IMR-90 (cell line): ENCODE results near the gene SYNPR. TPM values are rescaled to one million over a fixed set of nuclear protein-coding genes. Genes with fewer than 3 reads are reported as not detected.

Experiments used
- ATAC-seq: fragments of 200-7000 bp; cut with Tn5 transposase; 2 replicates; pipeline ENCODE4 v1.9.1; 2020; ENCODE audit warnings: low read depth, mild to moderate bottlenecking, moderate library complexity
- BruUV-seq: library from RNA; stranded (reverse); fragments of 400-500 nt; replicated peaks from 2 replicates; lab custom pipeline; 2021; lab: Mats Ljungman, UMichigan
- CTCF ChIA-PET: fragments of 300-600 bp; formaldehyde crosslinking; extraction: SDS; loops from one replicate; lab custom pipeline; 2021; ENCODE audit warnings: antibody characterized with exemption; lab: Yijun Ruan, JAX
- POLR2A ChIA-PET: fragments of 300-600 bp; sonication (Branson Sonifier 250); formaldehyde crosslinking; loops from one replicate; lab custom pipeline; 2022; ENCODE audit warnings: antibody characterized with exemption; ENCODE audit not compliant: unreplicated experiment; lab: Charles Lee
- DNase-seq: peaks from one replicate; pipeline ENCODE4 v3.0.0; 2013
- H2AFZ ChIP-seq: replicated peaks from 2 replicates; pipeline ENCODE3; 2013; ENCODE audit warnings: low read length, mild to moderate bottlenecking; ENCODE audit not compliant: poor library complexity
- H2AK5ac ChIP-seq: 2 replicates; pipeline ENCODE4 v1.6.1; 2013; ENCODE audit warnings: low read depth, low read length, inconsistent platforms
- H2AK9ac ChIP-seq: replicated peaks from 2 replicates; pipeline ENCODE3; 2013; ENCODE audit warnings: mild to moderate bottlenecking, low read depth, low read length, moderate library complexity; ENCODE audit not compliant: poor library complexity
- H2BK120ac ChIP-seq: 2 replicates; pipeline ENCODE4 v1.6.1; 2013; ENCODE audit warnings: low read depth, low read length, inconsistent platforms
- H2BK15ac ChIP-seq: 3 replicates; pipeline ENCODE4 v1.6.1; 2013; ENCODE audit warnings: low read depth, low read length, inconsistent platforms
- H2BK20ac ChIP-seq: 2 replicates; pipeline ENCODE4 v1.6.1; 2013; ENCODE audit warnings: low read depth, mild to moderate bottlenecking, inconsistent platforms, low read length, moderate library complexity
- H2BK5ac ChIP-seq: 2 replicates; pipeline ENCODE4 v1.6.1; 2013; ENCODE audit warnings: mild to moderate bottlenecking, low read depth, low read length, inconsistent platforms; ENCODE audit not compliant: poor library complexity, severe bottlenecking
- H3K14ac ChIP-seq: replicated peaks from 2 replicates; pipeline ENCODE4 v1.6.1; 2013; ENCODE audit warnings: low read depth, low read length, inconsistent platforms
- H3K18ac ChIP-seq: 2 replicates; pipeline ENCODE4 v1.6.1; 2013; ENCODE audit warnings: low read depth, low read length, control low read depth
- H3K23ac ChIP-seq: 2 replicates; pipeline ENCODE4 v1.6.1; 2013; ENCODE audit warnings: low read depth, low read length, inconsistent platforms
- H3K27ac ChIP-seq: 2 replicates; pipeline ENCODE4 v1.5.1; 2013; ENCODE audit warnings: mild to moderate bottlenecking, control low read depth, low read length; ENCODE audit not compliant: insufficient read depth
- H3K27me3 ChIP-seq: 2 replicates; pipeline ENCODE4 v1.6.1; 2013; ENCODE audit warnings: low read length; ENCODE audit not compliant: control insufficient read depth, insufficient read depth
- H3K36me3 ChIP-seq: 2 replicates; pipeline ENCODE4 v1.6.1; 2013; ENCODE audit warnings: low read length, mixed read lengths; ENCODE audit not compliant: control insufficient read depth, insufficient read depth
- H3K4ac ChIP-seq: 2 replicates; pipeline ENCODE4 v1.6.1; 2013; ENCODE audit warnings: low read depth, low read length, inconsistent platforms
- H3K4me1 ChIP-seq: 2 replicates; pipeline ENCODE4 v1.6.1; 2013; ENCODE audit warnings: low read length, mixed read lengths; ENCODE audit not compliant: control insufficient read depth, insufficient read depth
- H3K4me2 ChIP-seq: 2 replicates; pipeline ENCODE4 v1.6.1; 2013; ENCODE audit warnings: low read depth, mild to moderate bottlenecking, control low read depth, low read length, moderate library complexity
- H3K4me3 ChIP-seq: 2 replicates; pipeline ENCODE4 v1.5.1; 2013; ENCODE audit warnings: low read depth, mild to moderate bottlenecking, control low read depth, low read length, moderate library complexity; ENCODE audit not compliant: insufficient read depth
- H3K56ac ChIP-seq: 2 replicates; pipeline ENCODE4 v1.6.1; 2013; ENCODE audit warnings: low read length, inconsistent platforms; ENCODE audit not compliant: insufficient read depth; ENCODE audit errors: extremely low read depth
- H3K79me1 ChIP-seq, 2 experiments: 2 replicates each; pipeline ENCODE4 v1.6.1; 2013; ENCODE audit warnings: low read length in 2 of 2, inconsistent platforms in 1 of 2, low read depth in 1 of 2
- H3K9ac ChIP-seq: 2 replicates; pipeline ENCODE4 v1.6.1; 2013; ENCODE audit warnings: low read depth, low read length, control low read depth
- H3K9me1 ChIP-seq: 2 replicates; pipeline ENCODE4 v1.6.1; 2013; ENCODE audit warnings: low read length, inconsistent platforms; ENCODE audit not compliant: insufficient read depth
- H3K9me3 ChIP-seq: 2 replicates; pipeline ENCODE4 v1.6.1; 2013; ENCODE audit warnings: low read length; ENCODE audit not compliant: control insufficient read depth, insufficient read depth
- H4K20me1 ChIP-seq: 2 replicates; pipeline ENCODE4 v1.6.1; 2013; ENCODE audit warnings: low read length, inconsistent platforms; ENCODE audit not compliant: insufficient read depth
- H4K5ac ChIP-seq: 2 replicates; pipeline ENCODE4 v1.6.1; 2013; ENCODE audit warnings: mild to moderate bottlenecking, low read depth, low read length, control low read depth
- H4K8ac ChIP-seq, 2 experiments: 2 replicates each; pipeline ENCODE4 v1.6.1; 2013; ENCODE audit warnings: low read depth in 2 of 2, low read length in 2 of 2, control low read depth in 1 of 2, inconsistent platforms in 1 of 2
- H4K91ac ChIP-seq: 2 replicates; pipeline ENCODE4 v1.6.1; 2013; ENCODE audit warnings: low read depth, low read length, inconsistent platforms; ENCODE audit not compliant: insufficient read depth
- BHLHE40 ChIP-seq: fragments of 150-350 bp; IDR thresholded peaks from 2 replicates; pipeline ENCODE4 v1.6.1; 2016; ENCODE audit warnings: mild to moderate bottlenecking, low read depth, low read length
- MAZ ChIP-seq: IDR thresholded peaks from 2 replicates; pipeline ENCODE4 v1.6.1; 2012; ENCODE audit warnings: low read depth, mild to moderate bottlenecking, low read length, improper control_type of control experiment, moderate library complexity, borderline replicate concordance
- MXI1 ChIP-seq: IDR thresholded peaks from 2 replicates; pipeline ENCODE4 v1.6.1; 2012; ENCODE audit warnings: low read depth, mild to moderate bottlenecking, low read length, moderate library complexity, borderline replicate concordance
- POLR2A ChIP-seq: IDR thresholded peaks from 2 replicates; pipeline ENCODE4 v1.6.1; 2012; ENCODE audit warnings: mild to moderate bottlenecking, low read depth, low read length
- RAD21 ChIP-seq: IDR thresholded peaks from 2 replicates; pipeline ENCODE4 v1.6.1; 2012; ENCODE audit warnings: low read length, improper control_type of control experiment
- RFX5 ChIP-seq: IDR thresholded peaks from 2 replicates; pipeline ENCODE4 v1.8.0; 2012; ENCODE audit warnings: low read depth, mild to moderate bottlenecking, low read length, moderate library complexity
- WGBS, 2 experiments: methylation state at CpG; one replicate each; pipeline versions ENCODE4 v1.1.5 to v1.1.7; 2013; ENCODE audit warnings: missing lambda C conversion rate in 2 of 2; ENCODE audit not compliant: insufficient read length in 1 of 2; ENCODE audit errors: extremely low coverage in 2 of 2; 5-methylcytosine and 5-hydroxymethylcytosine counted together
- dilution Hi-C: fragments of 300-500 bp; cut with HindIII; formaldehyde crosslinking; loops from one replicate; pipeline ENCODE4 v1.14.3; 2018; ENCODE audit warnings: low sequenced_read_pairs; ENCODE audit not compliant: unreplicated experiment
- in situ Hi-C: fragments of 300-500 bp; cut with MboI; formaldehyde crosslinking; loops from 3 replicates; pipeline ENCODE4 v1.14.3; 2019; ENCODE audit warnings: low sequenced_read_pairs, inconsistent platforms, mixed read lengths
- intact Hi-C: fragments of 100-400 bp; cut with micrococcal nuclease; formaldehyde crosslinking; loops from 2 replicates; pipeline ENCODE4 v1.10.0; 2022
- polyA plus RNA-seq, 3 experiments: library from polyadenylated mRNA; depleted of rRNA; stranded (reverse); fragments of >200 nt; gene quantifications; 2 replicates each; pipeline ENCODE4 v1.2.3, GENCODE V29; 2012; ENCODE audit warnings: low replicate concordance in 1 of 3
- total RNA-seq: library from RNA; depleted of rRNA; stranded (reverse); fragments of >200 nt; gene quantifications from 2 replicates; pipeline ENCODE4 v1.2.3, GENCODE V29; 2012
- TF ChIP-seq, protein P1 (sequence below): fragments of 150-350 bp; IDR thresholded peaks from 2 replicates; pipeline ENCODE4 v1.6.1; 2017; ENCODE audit warnings: mild to moderate bottlenecking, antibody characterized with exemption, low read length, low read depth
- TF ChIP-seq, protein P2 (sequence below): fragments of 150-350 bp; IDR thresholded peaks from 2 replicates; pipeline ENCODE4 v1.6.1; 2016; ENCODE audit warnings: low read depth, mild to moderate bottlenecking, low read length, moderate library complexity, borderline replicate concordance

The SYNPR gene
- total and polyA plus RNA-seq, 2 of the 4 experiments (the other 2 are of a cell fraction) = not detected

DNA sequence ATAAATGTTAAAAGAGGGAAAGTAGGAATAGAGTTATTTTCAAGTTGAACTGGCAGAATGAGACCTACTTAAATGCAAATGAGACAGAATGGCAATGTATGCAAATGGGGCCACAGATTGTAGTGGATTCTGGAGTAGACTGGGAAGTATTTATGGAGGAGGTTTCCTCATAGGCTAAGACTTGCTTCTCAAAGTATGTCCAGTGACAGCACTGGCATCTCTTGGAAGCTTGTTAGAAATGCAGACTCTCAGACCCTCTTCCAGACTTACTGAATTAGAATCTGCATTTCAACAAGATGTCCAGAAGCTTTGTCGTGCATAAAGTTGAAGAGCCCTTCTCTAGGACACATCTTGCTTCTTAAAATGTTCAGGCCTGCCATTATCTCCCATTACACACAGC, 306.6 kb downstream of the SYNPR start:
- H2AK5ac ChIP-seq = no peak overlapping the region
- no peak overlapping the region for H3K4me3 ChIP-seq
- intact Hi-C loops = no loop called here
- H2AK9ac ChIP-seq = no peak overlapping the region
- H3K56ac ChIP-seq = no peak overlapping the region
- DNase-seq (no peak), ATAC-seq (no peak)
- no peaks in the 10 kb centered on the region for H4K20me1 ChIP-seq
- CTCF ChIA-PET = no interaction called here
- H2BK5ac ChIP-seq = no peak overlapping the region
- no CpG with 5 or more reads among the region's 1 CpG for WGBS, 2 experiments
- H3K14ac ChIP-seq = no peak overlapping the region
- no peaks in the 10 kb centered on the region for H3K36me3 ChIP-seq
- no peak overlapping the region for H3K23ac ChIP-seq
- no peak overlapping the region for H2BK15ac ChIP-seq
- H3K4me2 ChIP-seq = no peak overlapping the region
- no peak overlapping the region for H2AFZ ChIP-seq
- BruUV-seq = no TSS peak
- H3K9ac ChIP-seq = no peak overlapping the region
- H2BK20ac ChIP-seq = no peak overlapping the region
- no peaks in the 10 kb centered on the region for H3K4me1 ChIP-seq
- no peak overlapping the region for H4K5ac ChIP-seq
- no peaks in the 10 kb centered on the region for H3K27me3 ChIP-seq
- H3K9me1 ChIP-seq = no peaks in the 10 kb centered on the region
- in situ Hi-C loops = no loop called here
- dilution Hi-C loops = no loop called here
- H4K8ac ChIP-seq = no peak overlapping the region
- no peak overlapping the region for H4K91ac ChIP-seq
- TF ChIP-seq POLR2A = no peak
- TF ChIP-seq MAZ = no peak
- TF ChIP-seq MXI1 = no peak
- TF ChIP-seq, protein P1, sequence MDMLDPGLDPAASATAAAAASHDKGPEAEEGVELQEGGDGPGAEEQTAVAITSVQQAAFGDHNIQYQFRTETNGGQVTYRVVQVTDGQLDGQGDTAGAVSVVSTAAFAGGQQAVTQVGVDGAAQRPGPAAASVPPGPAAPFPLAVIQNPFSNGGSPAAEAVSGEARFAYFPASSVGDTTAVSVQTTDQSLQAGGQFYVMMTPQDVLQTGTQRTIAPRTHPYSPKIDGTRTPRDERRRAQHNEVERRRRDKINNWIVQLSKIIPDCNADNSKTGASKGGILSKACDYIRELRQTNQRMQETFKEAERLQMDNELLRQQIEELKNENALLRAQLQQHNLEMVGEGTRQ = no peak
- TF ChIP-seq, protein P2, sequence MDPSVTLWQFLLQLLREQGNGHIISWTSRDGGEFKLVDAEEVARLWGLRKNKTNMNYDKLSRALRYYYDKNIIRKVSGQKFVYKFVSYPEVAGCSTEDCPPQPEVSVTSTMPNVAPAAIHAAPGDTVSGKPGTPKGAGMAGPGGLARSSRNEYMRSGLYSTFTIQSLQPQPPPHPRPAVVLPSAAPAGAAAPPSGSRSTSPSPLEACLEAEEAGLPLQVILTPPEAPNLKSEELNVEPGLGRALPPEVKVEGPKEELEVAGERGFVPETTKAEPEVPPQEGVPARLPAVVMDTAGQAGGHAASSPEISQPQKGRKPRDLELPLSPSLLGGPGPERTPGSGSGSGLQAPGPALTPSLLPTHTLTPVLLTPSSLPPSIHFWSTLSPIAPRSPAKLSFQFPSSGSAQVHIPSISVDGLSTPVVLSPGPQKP = no peak
- no peak for TF ChIP-seq RAD21
- no peak for TF ChIP-seq RFX5
- TF ChIP-seq BHLHE40 = no peak
- H3K27ac ChIP-seq = no peak overlapping the region
- no peak overlapping the region for H2BK120ac ChIP-seq
- H3K79me1 ChIP-seq = no peaks in the 10 kb centered on the region
- no peak overlapping the region for H3K4ac ChIP-seq
- POLR2A ChIA-PET = no interaction called here
- no peak overlapping the region for H3K18ac ChIP-seq
- H3K9me3 ChIP-seq = no peaks in the 10 kb centered on the region
